Activated CD8-positive, alpha-beta T cell treated with anti-CD3 and anti-CD28 coated beads for 36 hours (primary cell): Measurements from ENCODE around the gene HDGFL3. TPM values are rescaled to one million over a fixed set of nuclear protein-coding genes. Genes with fewer than 3 reads are reported as not detected.
"Not testable (repeated sequence)": the region's sequence is repeated elsewhere in the genome, so short reads cannot be mapped to it uniquely, and the experiment has no call there.

Source experiments
- ATAC-seq: fragments of 200-7000 bp; cut with Tn5 transposase; one replicate; pipeline ENCODE4 v1.10.0; 2021; ENCODE audit warnings: mild to moderate bottlenecking, moderate library complexity
- CTCF ChIA-PET: fragments of 350-600 bp; sonication (Branson Sonifier 250); formaldehyde crosslinking; loops from one replicate; lab custom pipeline; 2021; ENCODE audit warnings: antibody characterized with exemption; lab: Charles Lee
- POLR2A ChIA-PET: fragments of 350-600 bp; sonication (Branson Sonifier 250); formaldehyde crosslinking; loops from one replicate; lab custom pipeline; 2021; ENCODE audit warnings: antibody characterized with exemption; lab: Charles Lee
- DNase-seq: peaks from one replicate; pipeline ENCODE4 v3.0.0-alpha.2; 2020
- H3K27ac Mint-ChIP-seq: one replicate; pipeline ENCODE4 v1.8.0; 2021; ENCODE audit warnings: mild to moderate bottlenecking, mixed read lengths
- H3K27me3 Mint-ChIP-seq: one replicate; pipeline ENCODE4 v1.8.0; 2021; ENCODE audit warnings: mixed read lengths
- H3K36me3 Mint-ChIP-seq: one replicate; pipeline ENCODE4 v1.8.0; 2021; ENCODE audit warnings: low read depth, mixed read lengths
- H3K4me1 Mint-ChIP-seq: one replicate; pipeline ENCODE4 v1.8.0; 2021; ENCODE audit warnings: low read depth, mixed read lengths
- H3K4me3 Mint-ChIP-seq: one replicate; pipeline ENCODE4 v1.8.0; 2021; ENCODE audit warnings: mild to moderate bottlenecking, moderate library complexity, mixed read lengths
- H3K9me3 Mint-ChIP-seq: one replicate; pipeline ENCODE4 v1.8.0; 2021; ENCODE audit warnings: mixed read lengths
- CTCF ChIP-seq: fragments of 200-600 bp; IDR thresholded peaks from one replicate; pipeline ENCODE4 v1.8.0; 2022; ENCODE audit warnings: antibody characterized with exemption, mild to moderate bottlenecking
- intact Hi-C: fragments of 100-400 bp; cut with micrococcal nuclease; formaldehyde crosslinking; loops from one replicate; pipeline ENCODE4 v1.10.0; 2022
- total RNA-seq, 2 experiments: library from RNA; stranded (reverse); gene quantifications; one replicate each; pipeline ENCODE4 v1.2.3, GENCODE V29; 2021

The HDGFL3 gene
- total RNA-seq, 2 experiments from 2014 or later = 31.1 to 32.2 TPM

- intact Hi-C loops = no loop called here
- H3K9me3 Mint-ChIP-seq = no peaks in the 10 kb centered on the region
- ChIA-PET CTCF (no interaction called here), POLR2A (interaction anchor here (0.6 kb wide), 1 partner anchor 18 kb away, joined by 3 read pairs; no protein-coding TSS in a partner anchor)
- no peak for DNase-seq
- TF ChIP-seq CTCF = no peak
- no peak overlapping the region for H3K27ac Mint-ChIP-seq
- ATAC-seq = no peak
- no peaks in the 10 kb centered on the region for H3K27me3 Mint-ChIP-seq
- peaks cover 7% of the 10 kb centered on the region for H3K4me1 Mint-ChIP-seq
- no peaks in the 10 kb centered on the region for H3K36me3 Mint-ChIP-seq
- H3K4me3 Mint-ChIP-seq = no peak overlapping the region
Observed at GRCh38 chr15:83178390-83178789, 29.2 kb downstream of the HDGFL3 start.

- ChIA-PET CTCF (no interaction called here), POLR2A (no interaction called here)
- ATAC-seq (no peak), DNase-seq (no peak)
- no peak for TF ChIP-seq CTCF
- Mint-ChIP-seq H3K4me1 (peaks cover 13% of the 10 kb centered on the region), H3K36me3 (peaks cover 2% of the 10 kb centered on the region), H3K9me3 (peaks cover 3% of the 10 kb centered on the region), H3K4me3 (no peak overlapping the region), H3K27ac (no peak overlapping the region), H3K27me3 (no peaks in the 10 kb centered on the region)
- intact Hi-C loops = no loop called here
Observed at GRCh38 chr15:83174891-83175290, 32.7 kb downstream of the HDGFL3 start.

DNA sequence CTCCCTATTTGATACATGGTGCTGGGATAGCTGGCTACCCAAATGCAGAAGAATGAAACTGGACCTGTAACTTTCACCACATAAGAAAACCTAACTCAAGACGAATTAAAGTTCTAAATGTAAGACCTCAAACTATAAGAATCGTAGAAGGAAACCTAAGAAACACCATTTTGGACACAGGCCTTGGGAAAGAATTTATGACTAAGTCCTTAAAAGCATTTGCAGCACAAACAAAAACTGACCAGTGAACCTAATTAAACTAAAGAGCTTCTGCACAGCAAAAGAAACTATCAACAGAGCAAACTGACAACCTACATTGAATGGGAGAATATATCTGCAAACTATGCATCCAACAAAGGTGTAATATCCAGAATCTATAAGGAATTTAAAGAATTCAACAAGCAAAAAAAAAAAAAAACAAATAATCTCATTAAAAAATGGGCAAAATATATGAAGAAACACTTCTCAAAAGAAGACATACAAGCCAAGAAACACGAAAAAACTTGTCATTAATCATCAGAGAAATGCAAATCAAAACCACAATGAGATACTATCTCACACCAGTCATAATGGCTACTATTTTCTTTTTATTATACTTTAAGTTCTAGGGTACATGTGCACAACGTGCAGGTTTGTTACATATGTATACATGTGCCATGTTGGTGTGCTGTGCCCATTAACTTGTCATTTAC lies 37.0 kb downstream of the HDGFL3 start:
- Mint-ChIP-seq H3K27me3 (peaks cover 1% of the 10 kb centered on the region), H3K36me3 (peaks cover 19% of the 10 kb centered on the region), H3K4me1 (peaks cover 13% of the 10 kb centered on the region), H3K27ac (no peak overlapping the region), H3K4me3 (no peak overlapping the region), H3K9me3 (peaks cover 20% of the 10 kb centered on the region)
- POLR2A ChIA-PET = no interaction called here
- intact Hi-C loops = no loop called here
- CTCF ChIA-PET = no interaction called here
- DNase-seq (no peak), ATAC-seq (no peak)
- no peak for TF ChIP-seq CTCF

DNA sequence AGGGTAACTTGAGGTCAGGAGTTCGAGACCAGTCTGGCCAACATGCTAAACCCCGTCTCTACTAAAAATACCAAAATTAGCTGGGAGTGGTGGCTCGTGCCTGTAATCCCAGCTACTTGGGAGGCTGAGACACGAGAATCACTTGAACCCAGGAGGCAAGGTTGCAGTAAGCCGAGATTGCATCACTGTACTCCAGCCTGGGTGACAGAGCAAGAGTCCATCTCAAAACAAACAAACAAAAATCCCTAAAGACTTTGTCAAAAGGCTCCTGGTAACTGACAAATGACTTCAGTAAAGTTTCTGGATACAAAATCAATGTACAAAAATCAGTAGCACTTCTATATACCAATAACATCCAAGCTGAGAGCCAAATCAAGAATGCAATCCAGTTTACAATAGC lies 38.0 kb downstream of the HDGFL3 start:
- intact Hi-C loops, H3K4me3 Mint-ChIP-seq, POLR2A ChIA-PET, ATAC-seq, H3K27me3 Mint-ChIP-seq, CTCF ChIA-PET, DNase-seq, H3K27ac Mint-ChIP-seq: not testable (repeated sequence)
- Mint-ChIP-seq H3K36me3 (peaks cover 19% of the 10 kb centered on the region), H3K9me3 (peaks cover 22% of the 10 kb centered on the region), H3K4me1 (peaks cover 17% of the 10 kb centered on the region)

DNA sequence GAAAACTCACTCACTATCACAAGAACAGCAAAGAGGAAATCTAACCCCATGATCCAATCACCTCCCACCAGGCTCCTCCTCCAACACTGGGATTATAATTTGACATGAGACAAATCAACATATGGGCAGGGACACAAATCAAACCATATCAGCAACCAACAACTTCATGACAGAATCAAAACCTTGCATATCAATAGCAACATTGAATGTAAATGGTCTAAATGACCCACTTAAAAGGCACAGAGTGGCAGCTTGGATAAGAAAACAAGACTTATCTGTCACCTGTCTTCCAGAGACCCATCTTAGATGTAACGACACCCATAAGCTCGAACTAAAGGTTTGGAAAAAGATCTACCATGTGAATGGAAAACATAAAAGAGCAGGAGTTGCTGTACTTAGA lies 40.8 kb downstream of the HDGFL3 start:
- peaks cover 29% of the 10 kb centered on the region for H3K4me1 Mint-ChIP-seq
- ChIA-PET POLR2A (interaction anchor here (0.6 kb wide), 1 partner anchor 19 kb away, joined by 3 read pairs; no protein-coding TSS in a partner anchor), CTCF (no interaction called here)
- peaks cover 1% of the 10 kb centered on the region for H3K27me3 Mint-ChIP-seq
- H3K27ac Mint-ChIP-seq = no peak overlapping the region
- H3K36me3 Mint-ChIP-seq = peaks cover 28% of the 10 kb centered on the region
- DNase-seq (no peak), ATAC-seq (no peak)
- H3K9me3 Mint-ChIP-seq = peaks cover 22% of the 10 kb centered on the region
- intact Hi-C loops = no loop called here
- no peak overlapping the region for H3K4me3 Mint-ChIP-seq
- no peak for TF ChIP-seq CTCF
